Stimulated activated CD4-positive, alpha-beta T cell treated with anti-CD3 and anti-CD28 coated beads, Interleukin-1b, Interleukin-23, amount 100 ng/mL, for 4 hours (primary cell): ENCODE data around the gene RPS6KA4.

Experiments
- DNase-seq, 2 donors: peaks; one replicate each; pipeline ENCODE4 v3.0.0-alpha.2; 2020; ENCODE audit warnings: low read depth in 2 of 2

The RPS6KA4 gene

GRCh38 chr11:64348383-64349024, 10.5 kb upstream of the RPS6KA4 start:
- DNase-seq, result no peak

GRCh38 chr11:64349025-64349387, 10.0 kb upstream of the RPS6KA4 start:
- DNase-seq, result no peak

GRCh38 chr11:64349404-64349803, 9.6 kb upstream of the RPS6KA4 start:
- no peak for DNase-seq

GRCh38 chr11:64351136-64351631, 7.8 kb upstream of the RPS6KA4 start:
- DNase-seq, result no peak

- DNase-seq, result no peak
Measured at GRCh38 chr11:64352099-64352994, 6.6 kb upstream of the RPS6KA4 start.

- DNase-seq, result no peak
Measured at GRCh38 chr11:64352995-64353714, 5.8 kb upstream of the RPS6KA4 start.

- DNase-seq, result no peak
Measured at GRCh38 chr11:64353715-64354506, 5.1 kb upstream of the RPS6KA4 start.

- no peak for DNase-seq
Measured at GRCh38 chr11:64355078-64355940, 3.7 kb upstream of the RPS6KA4 start.

GRCh38 chr11:64356498-64357411, 2.2 kb upstream of the RPS6KA4 start:
- no peak for DNase-seq

- no peak for DNase-seq
Measured at GRCh38 chr11:64357446-64357845, 1.5 kb upstream of the RPS6KA4 start.

- DNase-seq, result peak in 1 of 2 donors; percentile 32
Measured at GRCh38 chr11:64357904-64358535, 942 bp upstream of the RPS6KA4 start.

- no peak for DNase-seq
Measured at GRCh38 chr11:64358536-64358906, 441 bp upstream of the RPS6KA4 start.

- DNase-seq, result no peak
Measured at GRCh38 chr11:64359712-64360445, 917 bp downstream of the RPS6KA4 start.

GRCh38 chr11:64360448-64360921, 1.5 kb downstream of the RPS6KA4 start:
- DNase-seq, result no peak

- no peak for DNase-seq
Measured at GRCh38 chr11:64361659-64362058, 2.7 kb downstream of the RPS6KA4 start.

- DNase-seq, result no peak
Measured at GRCh38 chr11:64362339-64362738, 3.4 kb downstream of the RPS6KA4 start.

- no peak for DNase-seq
Measured at GRCh38 chr11:64364435-64364834, 5.5 kb downstream of the RPS6KA4 start.

GRCh38 chr11:64364911-64365310, 5.9 kb downstream of the RPS6KA4 start:
- no peak for DNase-seq
